Stomach (tissue), 4 donors: ENCODE data around the gene COPS9.

Experiments used
- EP300 ChIP-seq: sonication (generic); formaldehyde crosslinking; IDR thresholded peaks from one replicate; pipeline ENCODE4 v1.6.1; 2017; ENCODE audit warnings: antibody characterized with exemption
- POLR2A ChIP-seq, 4 donors: fragments of 450-650 bp; IDR thresholded peaks; one replicate each; pipeline ENCODE4 v1.6.1; 2016; ENCODE audit warnings: antibody characterized with exemption in 4 of 4, control low read depth in 2 of 4, mild to moderate bottlenecking in 1 of 4, moderate library complexity in 1 of 4
- POLR2AphosphoS5 ChIP-seq, 3 donors: sonication (generic); formaldehyde crosslinking; IDR thresholded peaks; one replicate each; pipeline ENCODE4 v1.6.1; 2016; ENCODE audit warnings: antibody characterized with exemption in 3 of 3
- TF ChIP-seq, protein P1 (sequence below), 7 experiments: fragments of 450-650 bp in 4 of 7; fragments of 200-600 bp in 3 of 7; sonication (generic) in 3 of 7; IDR thresholded peaks; one replicate each; pipeline ENCODE4 v1.5.1; 2016 to 2019; ENCODE audit warnings: antibody characterized with exemption in 7 of 7, control low read depth in 2 of 7, mild to moderate bottlenecking in 1 of 7

DNA sequence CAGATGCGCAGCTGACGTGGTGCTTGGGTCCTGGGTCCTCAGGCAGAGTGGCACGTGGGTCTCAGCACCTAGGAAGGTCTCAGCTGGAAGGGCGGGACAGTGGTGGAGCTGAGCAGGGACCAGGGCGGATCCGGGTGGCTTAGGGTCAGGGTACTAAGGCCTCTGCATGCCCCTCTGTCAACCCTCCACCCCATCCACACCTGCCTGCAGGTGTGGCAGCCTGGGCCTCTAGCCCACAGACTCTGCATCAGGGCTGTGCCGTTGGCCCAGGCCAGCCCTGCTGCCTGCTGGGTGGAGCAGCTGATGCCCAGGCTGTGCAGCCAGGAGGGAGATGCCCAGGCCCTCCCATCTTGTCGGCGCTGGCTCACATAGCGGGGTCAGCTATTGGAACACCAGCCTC is 28.9 kb upstream of the COPS9 start:
- TF ChIP-seq, protein P1, sequence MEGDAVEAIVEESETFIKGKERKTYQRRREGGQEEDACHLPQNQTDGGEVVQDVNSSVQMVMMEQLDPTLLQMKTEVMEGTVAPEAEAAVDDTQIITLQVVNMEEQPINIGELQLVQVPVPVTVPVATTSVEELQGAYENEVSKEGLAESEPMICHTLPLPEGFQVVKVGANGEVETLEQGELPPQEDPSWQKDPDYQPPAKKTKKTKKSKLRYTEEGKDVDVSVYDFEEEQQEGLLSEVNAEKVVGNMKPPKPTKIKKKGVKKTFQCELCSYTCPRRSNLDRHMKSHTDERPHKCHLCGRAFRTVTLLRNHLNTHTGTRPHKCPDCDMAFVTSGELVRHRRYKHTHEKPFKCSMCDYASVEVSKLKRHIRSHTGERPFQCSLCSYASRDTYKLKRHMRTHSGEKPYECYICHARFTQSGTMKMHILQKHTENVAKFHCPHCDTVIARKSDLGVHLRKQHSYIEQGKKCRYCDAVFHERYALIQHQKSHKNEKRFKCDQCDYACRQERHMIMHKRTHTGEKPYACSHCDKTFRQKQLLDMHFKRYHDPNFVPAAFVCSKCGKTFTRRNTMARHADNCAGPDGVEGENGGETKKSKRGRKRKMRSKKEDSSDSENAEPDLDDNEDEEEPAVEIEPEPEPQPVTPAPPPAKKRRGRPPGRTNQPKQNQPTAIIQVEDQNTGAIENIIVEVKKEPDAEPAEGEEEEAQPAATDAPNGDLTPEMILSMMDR (IDR thresholded peaks at IDR 0.05), result no peak
- TF ChIP-seq POLR2AphosphoS5 (IDR thresholded peaks at IDR 0.05) (no peak), POLR2A (IDR thresholded peaks at IDR 0.05) (no peak), EP300 (no peak)
